ENCODE measurements around the gene PNLIPRP3.

DNA sequence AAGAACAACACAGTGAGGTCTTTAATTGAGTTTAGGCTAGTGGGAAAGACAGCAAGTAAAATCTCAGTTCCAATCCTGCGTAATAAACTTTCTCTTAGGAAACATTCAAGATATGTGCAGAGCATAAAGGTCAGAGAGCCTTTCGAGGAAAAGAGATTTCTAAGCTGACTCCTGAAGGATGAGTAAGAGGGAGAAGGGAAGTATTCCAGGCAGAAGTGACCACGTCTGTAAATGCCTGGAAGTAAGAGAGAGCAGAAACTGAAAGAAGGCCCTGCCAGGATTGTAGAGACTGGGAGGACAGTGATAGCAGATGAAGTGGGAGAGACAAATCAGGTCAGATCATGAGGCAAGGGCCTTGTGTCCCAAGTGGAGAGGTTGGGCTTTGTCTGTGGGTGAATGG, 41.8 kb downstream of the PNLIPRP3 start:
- TF ChIP-seq CEBPB (tag; IDR thresholded peaks at IDR 0.05) (no peak), SREBF2 (CRISPR knock-in tag; IDR thresholded peaks at IDR 0.05) (no peak), SP1 (CRISPR knock-in tag; IDR thresholded peaks at IDR 0.05) (no peak), PHF20 (IDR thresholded peaks at IDR 0.05; ENCODE audit: partially characterized antibody) (no peak), SOX6 (IDR thresholded peaks at IDR 0.05) (no peak), CTBP1 (IDR thresholded peaks at IDR 0.05; ENCODE audit: borderline replicate concordance) (no peak), REST (IDR thresholded peaks at IDR 0.05; ENCODE audit: borderline replicate concordance) (no peak), REST (CRISPR knock-in tag; IDR thresholded peaks at IDR 0.05; ENCODE audit: low read depth) (no peak), PRMT5 (CRISPR knock-in tag; IDR thresholded peaks at IDR 0.05) (no peak)
- TF ChIP-seq, protein P1, sequence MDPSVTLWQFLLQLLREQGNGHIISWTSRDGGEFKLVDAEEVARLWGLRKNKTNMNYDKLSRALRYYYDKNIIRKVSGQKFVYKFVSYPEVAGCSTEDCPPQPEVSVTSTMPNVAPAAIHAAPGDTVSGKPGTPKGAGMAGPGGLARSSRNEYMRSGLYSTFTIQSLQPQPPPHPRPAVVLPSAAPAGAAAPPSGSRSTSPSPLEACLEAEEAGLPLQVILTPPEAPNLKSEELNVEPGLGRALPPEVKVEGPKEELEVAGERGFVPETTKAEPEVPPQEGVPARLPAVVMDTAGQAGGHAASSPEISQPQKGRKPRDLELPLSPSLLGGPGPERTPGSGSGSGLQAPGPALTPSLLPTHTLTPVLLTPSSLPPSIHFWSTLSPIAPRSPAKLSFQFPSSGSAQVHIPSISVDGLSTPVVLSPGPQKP (CRISPR knock-in tag; IDR thresholded peaks at IDR 0.05), result no peak

Data from K562 (cell line).